NB4 (cell line): ENCODE results near the gene GRAMD4.

Experiments used
- CTCF ChIP-seq: IDR thresholded peaks from one replicate; pipeline ENCODE4 v1.5.1; 2012; ENCODE audit warnings: low read depth, low read length
- MAX ChIP-seq: IDR thresholded peaks from 2 replicates; pipeline ENCODE4 v1.6.1; 2011; ENCODE audit warnings: low read depth, low read length
- MYC ChIP-seq: IDR thresholded peaks from 2 replicates; pipeline ENCODE4 v1.6.1; 2011; ENCODE audit warnings: low read depth, low read length
- POLR2A ChIP-seq: IDR thresholded peaks from 2 replicates; pipeline ENCODE4 v1.6.1; 2011; ENCODE audit warnings: mild to moderate bottlenecking; ENCODE audit not compliant: insufficient read length; ENCODE audit errors: extremely low read depth

- TF ChIP-seq CTCF (no peak), MAX (no peak), POLR2A (no peak), MYC (no peak)
Measured at GRCh38 chr22:46665151-46665695, 45.0 kb downstream of the GRAMD4 start.
